GM23248 (cell line): ENCODE data around the gene FLCN. TPM values are rescaled to one million over a fixed set of nuclear protein-coding genes. Genes with fewer than 3 reads are reported as not detected.

Source experiments
- DNase-seq: peaks from one replicate; pipeline ENCODE4 v3.0.0-alpha.2; 2015
- H2AFZ ChIP-seq: fragments of 200-600 bp; sonication (generic); 2 replicates; pipeline ENCODE4 v1.6.1; 2016; ENCODE audit warnings: antibody characterized with exemption
- H3F3A ChIP-seq: fragments of 200-600 bp; sonication (generic); 2 replicates; pipeline ENCODE4 v1.6.1; 2016; ENCODE audit warnings: mild to moderate bottlenecking, antibody characterized with exemption, mixed run types; ENCODE audit not compliant: insufficient read depth
- H3K27ac ChIP-seq: fragments of 200-600 bp; sonication (generic); 2 replicates; pipeline ENCODE4 v1.5.1; 2016; ENCODE audit warnings: mild to moderate bottlenecking
- H3K27me3 ChIP-seq: fragments of 200-600 bp; sonication (generic); replicated peaks from 2 replicates; pipeline ENCODE4 v1.6.1; 2016; ENCODE audit warnings: mild to moderate bottlenecking; ENCODE audit not compliant: insufficient read depth
- H3K36me3 ChIP-seq: fragments of 200-600 bp; sonication (generic); 2 replicates; pipeline ENCODE4 v1.6.1; 2016; ENCODE audit warnings: low read depth, mild to moderate bottlenecking
- H3K4me1 ChIP-seq: fragments of 200-600 bp; sonication (generic); 2 replicates; pipeline ENCODE4 v1.6.1; 2016; ENCODE audit warnings: mild to moderate bottlenecking; ENCODE audit not compliant: insufficient read depth
- H3K4me2 ChIP-seq: fragments of 200-600 bp; sonication (generic); one replicate; pipeline ENCODE4 v1.6.1; 2016; ENCODE audit warnings: mild to moderate bottlenecking; ENCODE audit not compliant: unreplicated experiment
- H3K4me3 ChIP-seq: fragments of 200-600 bp; sonication (generic); 2 replicates; pipeline ENCODE4 v1.5.1; 2016; ENCODE audit warnings: mild to moderate bottlenecking
- H3K79me2 ChIP-seq: fragments of 200-600 bp; sonication (generic); 2 replicates; pipeline ENCODE4 v1.6.1; 2016; ENCODE audit warnings: mild to moderate bottlenecking; ENCODE audit not compliant: insufficient read depth
- H3K9ac ChIP-seq: fragments of 200-600 bp; sonication (generic); 2 replicates; pipeline ENCODE4 v1.6.1; 2016; ENCODE audit warnings: mild to moderate bottlenecking
- H3K9me2 ChIP-seq: fragments of 200-600 bp; sonication (generic); 2 replicates; pipeline ENCODE4 v1.6.1; 2016; ENCODE audit warnings: mixed run types, mild to moderate bottlenecking, moderate library complexity; ENCODE audit not compliant: insufficient read depth
- H3K9me3 ChIP-seq: fragments of 200-600 bp; sonication (generic); one replicate; pipeline ENCODE4 v1.6.1; 2017; ENCODE audit warnings: low read depth
- H4K20me1 ChIP-seq: fragments of 200-600 bp; sonication (generic); 2 replicates; pipeline ENCODE4 v1.6.0; 2016; ENCODE audit not compliant: insufficient read depth
- EZH2 ChIP-seq: fragments of 200-600 bp; sonication (generic); IDR thresholded peaks from 2 replicates; pipeline ENCODE4 v1.6.1; 2018; ENCODE audit warnings: antibody characterized with exemption, mild to moderate bottlenecking; ENCODE audit not compliant: insufficient read depth, poor library complexity, severe bottlenecking
- EZH2phosphoT487 ChIP-seq: fragments of 200-600 bp; sonication (generic); IDR thresholded peaks from 2 replicates; pipeline ENCODE4 v1.6.1; 2018; ENCODE audit warnings: antibody characterized with exemption, moderate library complexity, mild to moderate bottlenecking, low read depth; ENCODE audit not compliant: insufficient read depth
- WGBS, 2 experiments: methylation state at CpG; one replicate each; pipeline ENCODE4 v1.1.6; 2015 to 2017; ENCODE audit warnings: low lambda C conversion rate in 2 of 2, low coverage in 1 of 2; ENCODE audit errors: missing lambda C conversion rate in 2 of 2; 5-methylcytosine and 5-hydroxymethylcytosine counted together
- in situ Hi-C: fragments of 300-500 bp; cut with MboI; formaldehyde crosslinking; loops from 2 replicates; pipeline ENCODE4 v1.15.0; 2020
- polyA plus RNA-seq: library from polyadenylated mRNA; unstranded; fragments of >200 nt; fragmentation: Nextera tagmentation; extraction: Ambion mirVana; gene quantifications from 2 replicates; pipeline ENCODE4 v1.2.1, GENCODE V29; 2016
- total RNA-seq: library from RNA; depleted of rRNA; stranded (reverse); fragments of >200 nt; shearing (Covaris generic); gene quantifications from 2 replicates; pipeline ENCODE4 v1.2.3, GENCODE V29; 2014

FLCN gene
- total and polyA plus RNA-seq, 2 experiments from 2014 or later = 10.0 to 21.5 TPM

- Histone ChIP-seq H3K4me2 (no peak overlapping the region), H3K9ac (no peak overlapping the region), H3K9me3 (no peaks in the 10 kb centered on the region), H2AFZ (no peak overlapping the region), H3K4me1 (no peaks in the 10 kb centered on the region), H3K79me2 (0 out of 2 replicates have a peak, but pooled peaks cover 5% of the 10 kb centered on the region), H3K4me3 (no peak overlapping the region), H3F3A (0 out of 2 replicates have a peak, but pooled peaks cover 4% of the 10 kb centered on the region), H3K9me2 (no peaks in the 10 kb centered on the region), H4K20me1 (no peaks in the 10 kb centered on the region), H3K27me3 (no peaks in the 10 kb centered on the region), H3K36me3 (peaks cover 28% of the 10 kb centered on the region), H3K27ac (no peak overlapping the region)
- WGBS, 2 experiments = 68 to 73% methylated on average over 9 of the region's 9 CpGs
- DNase-seq = no peak
- in situ Hi-C loops = no loop called here
- TF ChIP-seq EZH2phosphoT487 (no peak), EZH2 (no peak)
These were observed 15.2 kb upstream of the FLCN start for GRCh38 chr17:17252149-17252661.

DNA sequence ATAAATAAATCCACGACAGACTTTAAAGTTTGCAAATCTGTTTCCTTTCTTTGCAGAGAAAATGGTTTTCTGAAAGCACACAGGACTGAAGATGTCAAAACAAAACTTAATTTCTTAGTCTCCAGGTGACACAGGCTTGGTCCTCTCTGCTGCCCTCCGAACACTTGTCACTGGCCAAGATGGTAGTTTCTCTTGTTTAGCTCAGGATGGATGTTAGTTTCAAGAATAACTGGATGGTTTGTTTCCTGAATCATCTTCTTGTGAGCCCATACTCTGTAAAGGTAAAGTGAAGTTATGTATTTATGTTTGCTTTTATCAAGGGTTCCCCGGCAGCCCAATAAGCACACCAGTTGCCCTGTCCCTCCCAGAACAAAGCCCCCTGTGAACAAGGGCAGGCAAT, 9.9 kb upstream of the FLCN start:
- H3K4me1 ChIP-seq = no peaks in the 10 kb centered on the region
- no peak overlapping the region for H3K4me3 ChIP-seq
- H3K9me2 ChIP-seq = no peaks in the 10 kb centered on the region
- H3K36me3 ChIP-seq = peaks cover 29% of the 10 kb centered on the region
- no peak for DNase-seq
- H3K4me2 ChIP-seq = no peak overlapping the region
- H3K79me2 ChIP-seq = no peaks in the 10 kb centered on the region
- H3K9ac ChIP-seq = no peak overlapping the region
- WGBS, 2 experiments = 79 to 80% methylated on average over 3 of the region's 3 CpGs
- peaks cover 26% of the 10 kb centered on the region; the same call in 1 of the 2 replicates for H3F3A ChIP-seq
- H3K27me3 ChIP-seq = no peaks in the 10 kb centered on the region
- no peaks in the 10 kb centered on the region for H4K20me1 ChIP-seq
- H3K9me3 ChIP-seq = no peaks in the 10 kb centered on the region
- H3K27ac ChIP-seq = no peak overlapping the region
- in situ Hi-C loops = no loop called here
- no peak overlapping the region for H2AFZ ChIP-seq
- TF ChIP-seq EZH2phosphoT487 = no peak
- no peak for TF ChIP-seq EZH2

- TF ChIP-seq EZH2phosphoT487 (no peak), EZH2 (no peak)
- in situ Hi-C loops = no loop called here
- no peaks in the 10 kb centered on the region for H3K27me3 ChIP-seq
- H3K4me1 ChIP-seq = no peaks in the 10 kb centered on the region
- H3K27ac ChIP-seq = no peak overlapping the region
- no peaks in the 10 kb centered on the region for H3K9me3 ChIP-seq
- H3K36me3 ChIP-seq = peaks cover 21% of the 10 kb centered on the region
- DNase-seq = no peak
- peaks cover 29% of the 10 kb centered on the region; the same call in 1 of the 2 replicates for H3F3A ChIP-seq
- H3K9me2 ChIP-seq = no peaks in the 10 kb centered on the region
- no peaks in the 10 kb centered on the region for H3K79me2 ChIP-seq
- H3K4me3 ChIP-seq = no peak overlapping the region
- H3K9ac ChIP-seq = no peak overlapping the region
- H4K20me1 ChIP-seq = no peaks in the 10 kb centered on the region
- WGBS, 2 experiments = 93 to 94% methylated on average over 6 of the region's 6 CpGs
- no peak overlapping the region for H3K4me2 ChIP-seq
- H2AFZ ChIP-seq = no peak overlapping the region
These were observed 6.2 kb upstream of the FLCN start for GRCh38 chr17:17243163-17243562.

GRCh38 chr17:17242246-17242645, 5.3 kb upstream of the FLCN start:
- Histone ChIP-seq H3K9me2 (no peaks in the 10 kb centered on the region), H3K9me3 (no peaks in the 10 kb centered on the region), H3K27ac (no peak overlapping the region), H3K36me3 (peaks cover 18% of the 10 kb centered on the region; the same call in 1 of the 2 replicates), H3K79me2 (no peaks in the 10 kb centered on the region), H3K4me3 (no peak overlapping the region), H2AFZ (no peak overlapping the region), H3K9ac (no peak overlapping the region), H3K4me1 (no peaks in the 10 kb centered on the region), H3K27me3 (no peaks in the 10 kb centered on the region), H3K4me2 (no peak overlapping the region), H3F3A (peaks cover 25% of the 10 kb centered on the region; the same call in 1 of the 2 replicates), H4K20me1 (no peaks in the 10 kb centered on the region)
- in situ Hi-C loops = no loop called here
- WGBS, 2 experiments = 92 to 100% methylated on average over 7 of the region's 7 CpGs
- TF ChIP-seq EZH2phosphoT487 (no peak), EZH2 (no peak)
- no peak for DNase-seq
